NCI-H2196 treated with DMSO at 0.1 percent for 48 hours (cell line): Measurements from ENCODE around the gene ZNF765.
"Not testable (repeated sequence)": the region's sequence is repeated elsewhere in the genome, so short reads cannot be mapped to it uniquely, and the experiment has no call there.

ENCODE experiments used
- DNase-seq: peaks from one replicate; lab custom pipeline; 2025; ENCODE audit not compliant: unreplicated experiment; lab: John Stamatoyannopoulos, UW

Gene ZNF765

DNA sequence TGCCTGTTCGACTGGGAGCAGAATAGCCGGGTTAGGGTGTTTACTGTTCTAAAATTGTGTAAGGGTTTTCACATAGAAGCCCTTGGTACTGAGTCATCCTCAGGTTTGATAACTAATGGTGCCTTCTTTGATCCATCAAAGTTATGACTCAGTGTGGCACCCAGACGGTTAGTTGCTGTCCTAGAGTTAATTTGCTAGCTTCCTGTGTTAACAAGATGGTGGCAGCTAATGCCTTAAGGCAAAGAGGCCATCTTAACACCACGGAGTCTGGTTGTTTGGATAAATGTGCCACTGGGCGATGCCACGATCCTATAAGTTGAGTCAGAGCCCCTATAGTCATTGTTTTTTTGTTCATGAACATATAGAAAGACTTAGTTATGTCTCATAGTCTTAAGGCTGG is 80.5 kb downstream of the ZNF765 start:
- not testable (repeated sequence) for DNase-seq
